Panc1 (cell line): ENCODE measurements around the gene NCOR2.

ENCODE experiments used
- POLR2AphosphoS5 ChIP-seq: IDR thresholded peaks from 2 replicates; pipeline ENCODE4 v1.6.1; 2012; ENCODE audit warnings: mild to moderate bottlenecking, low read depth, low read length, moderate library complexity
- TF ChIP-seq, protein P1 (sequence below): fragments of 450-650 bp; IDR thresholded peaks from 2 replicates; pipeline ENCODE4 v1.5.1; 2017; ENCODE audit warnings: mild to moderate bottlenecking

DNA sequence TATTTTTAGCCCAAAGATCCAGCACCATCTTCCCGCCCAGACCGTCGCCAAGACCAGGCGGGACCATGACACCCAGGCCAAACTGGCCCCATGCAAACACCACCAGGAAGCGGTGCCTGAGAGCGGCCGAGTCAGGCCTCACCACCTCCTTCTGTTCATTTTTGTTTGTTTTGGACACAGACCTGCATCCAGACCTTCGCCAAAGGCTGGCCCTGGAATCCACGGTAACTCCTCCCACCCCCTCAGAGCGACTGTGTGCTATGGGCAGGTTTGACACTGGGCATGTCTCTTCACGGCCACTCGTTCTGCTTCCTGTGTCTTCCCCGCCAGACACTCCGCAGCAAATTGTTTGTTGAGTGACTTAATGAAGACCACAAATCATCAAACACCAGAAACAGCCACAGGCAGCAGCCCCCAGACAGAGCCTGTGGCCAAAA, 47.1 kb downstream of the NCOR2 start:
- TF ChIP-seq, protein P1, sequence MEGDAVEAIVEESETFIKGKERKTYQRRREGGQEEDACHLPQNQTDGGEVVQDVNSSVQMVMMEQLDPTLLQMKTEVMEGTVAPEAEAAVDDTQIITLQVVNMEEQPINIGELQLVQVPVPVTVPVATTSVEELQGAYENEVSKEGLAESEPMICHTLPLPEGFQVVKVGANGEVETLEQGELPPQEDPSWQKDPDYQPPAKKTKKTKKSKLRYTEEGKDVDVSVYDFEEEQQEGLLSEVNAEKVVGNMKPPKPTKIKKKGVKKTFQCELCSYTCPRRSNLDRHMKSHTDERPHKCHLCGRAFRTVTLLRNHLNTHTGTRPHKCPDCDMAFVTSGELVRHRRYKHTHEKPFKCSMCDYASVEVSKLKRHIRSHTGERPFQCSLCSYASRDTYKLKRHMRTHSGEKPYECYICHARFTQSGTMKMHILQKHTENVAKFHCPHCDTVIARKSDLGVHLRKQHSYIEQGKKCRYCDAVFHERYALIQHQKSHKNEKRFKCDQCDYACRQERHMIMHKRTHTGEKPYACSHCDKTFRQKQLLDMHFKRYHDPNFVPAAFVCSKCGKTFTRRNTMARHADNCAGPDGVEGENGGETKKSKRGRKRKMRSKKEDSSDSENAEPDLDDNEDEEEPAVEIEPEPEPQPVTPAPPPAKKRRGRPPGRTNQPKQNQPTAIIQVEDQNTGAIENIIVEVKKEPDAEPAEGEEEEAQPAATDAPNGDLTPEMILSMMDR = no peak
- no peak for TF ChIP-seq POLR2AphosphoS5
